HG03159 (cell line): ENCODE results near the gene TOGARAM2.

Experiments used
- ATAC-seq: cut with Tn5 transposase; IDR thresholded peaks from one replicate; pipeline ENCODE4 v1.9.1; 2021; ENCODE audit warnings: mild to moderate bottlenecking, moderate library complexity; ENCODE audit not compliant: unreplicated experiment

The TOGARAM2 gene

DNA sequence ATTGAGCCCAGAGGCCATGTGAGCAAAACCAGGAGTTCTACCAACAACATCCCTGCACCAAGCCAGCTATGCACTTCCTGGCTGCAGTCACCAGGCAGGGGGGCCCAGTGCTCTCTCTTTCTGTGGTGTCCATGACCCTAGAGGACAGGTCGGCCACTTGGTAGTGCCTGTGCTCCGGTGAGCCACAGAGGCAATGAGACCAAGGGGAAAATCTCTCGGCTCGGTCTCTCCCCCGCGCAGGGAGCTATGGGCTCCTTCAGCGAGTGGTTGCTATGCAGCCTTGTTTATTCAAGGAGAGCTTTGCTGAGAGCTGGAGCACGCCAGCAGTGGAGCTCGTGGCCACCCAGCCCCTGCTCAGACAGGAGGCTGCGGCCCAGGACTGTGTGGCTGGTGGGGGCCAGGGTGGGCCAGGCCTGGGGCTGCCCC is at the start of gene TOGARAM2:
Gene TOGARAM2, plus strand, starts transcription at position 283 of the 426 bp plus-strand sequence. CDS start 13,537 bp downstream, outside the sequence.
- no peak for ATAC-seq

DNA sequence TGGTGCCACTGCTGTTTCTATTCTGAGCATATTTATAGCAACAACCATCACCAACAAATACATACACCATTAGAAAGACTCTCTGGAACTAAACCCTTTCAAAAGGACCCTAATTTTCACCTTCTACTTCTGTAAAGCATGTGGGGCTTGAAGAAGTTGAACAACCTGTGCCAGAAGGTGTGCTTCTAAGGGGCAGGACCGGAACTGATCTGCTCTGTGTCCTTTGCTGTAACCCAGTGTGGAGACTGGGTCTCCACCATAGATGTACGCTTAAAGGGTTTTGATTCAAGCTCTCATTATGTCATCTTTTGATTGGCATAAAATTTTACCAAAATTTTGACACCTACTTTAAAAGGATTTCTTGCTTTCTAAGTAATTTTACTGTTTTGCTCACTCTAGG is 46.3 kb upstream of the TOGARAM2 start:
- ATAC-seq, result no peak

DNA sequence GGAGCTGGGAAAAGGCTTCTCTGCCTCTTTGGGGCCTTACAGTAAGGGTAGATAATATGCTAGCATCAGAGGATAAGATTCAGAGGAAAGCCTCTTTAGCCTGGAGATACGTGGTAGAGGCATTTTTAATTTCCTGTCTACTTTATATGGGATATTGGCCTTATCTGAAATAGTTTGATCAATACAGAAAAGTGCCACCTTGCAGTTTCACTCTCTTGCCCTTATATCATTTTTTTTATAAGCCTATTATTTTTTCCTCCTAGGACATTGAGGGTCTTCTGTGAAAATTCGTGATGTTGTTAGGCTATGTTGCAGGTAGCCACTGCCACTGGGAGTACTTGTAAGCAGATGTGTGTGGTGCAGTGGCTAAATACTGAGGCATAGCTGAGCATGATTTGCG is 40.1 kb upstream of the TOGARAM2 start:
- ATAC-seq, result no peak

GRCh38 chr2:28944535-28945248 is 36.4 kb upstream of the TOGARAM2 start:
- no peak for ATAC-seq

DNA sequence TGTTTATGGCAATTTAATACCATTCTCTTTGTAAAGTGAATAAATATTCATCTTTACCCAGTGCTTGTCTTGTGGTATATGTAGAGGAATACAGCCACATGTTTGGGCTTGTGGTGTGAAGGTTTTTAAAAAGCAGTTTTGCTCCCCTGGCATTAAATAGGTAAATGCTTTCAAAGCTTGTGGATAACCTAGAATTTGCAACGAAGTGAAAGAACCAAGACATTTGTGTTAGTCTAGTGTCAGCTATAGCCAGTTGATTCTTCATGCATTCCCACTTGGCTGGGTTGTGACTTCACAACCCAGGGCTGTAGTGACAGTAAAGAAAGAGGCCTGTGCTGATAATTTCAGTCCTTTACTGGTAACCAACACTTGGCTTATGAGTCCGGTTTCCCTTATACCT is 32.9 kb upstream of the TOGARAM2 start:
- ATAC-seq, result no peak

DNA sequence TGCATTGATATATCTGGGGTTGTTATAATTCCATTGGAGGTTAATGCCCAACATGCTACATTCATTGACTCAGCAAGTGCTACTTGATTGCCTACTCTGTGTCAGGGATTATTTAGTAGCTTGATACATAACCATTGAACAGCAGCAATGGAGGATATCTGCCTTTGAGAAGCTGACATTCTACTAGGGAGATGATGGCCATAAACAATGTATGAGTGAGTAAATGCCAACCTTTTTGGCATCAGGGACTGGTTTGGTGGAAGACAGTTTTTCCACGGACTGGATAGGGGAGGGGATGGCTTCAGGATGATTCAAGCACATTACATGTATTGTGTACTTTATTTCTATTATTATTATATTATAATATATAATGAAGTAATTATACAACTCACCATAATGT is 31.9 kb upstream of the TOGARAM2 start:
- ATAC-seq, result no peak

GRCh38 chr2:28949617-28950305 is 31.3 kb upstream of the TOGARAM2 start:
- no peak for ATAC-seq

DNA sequence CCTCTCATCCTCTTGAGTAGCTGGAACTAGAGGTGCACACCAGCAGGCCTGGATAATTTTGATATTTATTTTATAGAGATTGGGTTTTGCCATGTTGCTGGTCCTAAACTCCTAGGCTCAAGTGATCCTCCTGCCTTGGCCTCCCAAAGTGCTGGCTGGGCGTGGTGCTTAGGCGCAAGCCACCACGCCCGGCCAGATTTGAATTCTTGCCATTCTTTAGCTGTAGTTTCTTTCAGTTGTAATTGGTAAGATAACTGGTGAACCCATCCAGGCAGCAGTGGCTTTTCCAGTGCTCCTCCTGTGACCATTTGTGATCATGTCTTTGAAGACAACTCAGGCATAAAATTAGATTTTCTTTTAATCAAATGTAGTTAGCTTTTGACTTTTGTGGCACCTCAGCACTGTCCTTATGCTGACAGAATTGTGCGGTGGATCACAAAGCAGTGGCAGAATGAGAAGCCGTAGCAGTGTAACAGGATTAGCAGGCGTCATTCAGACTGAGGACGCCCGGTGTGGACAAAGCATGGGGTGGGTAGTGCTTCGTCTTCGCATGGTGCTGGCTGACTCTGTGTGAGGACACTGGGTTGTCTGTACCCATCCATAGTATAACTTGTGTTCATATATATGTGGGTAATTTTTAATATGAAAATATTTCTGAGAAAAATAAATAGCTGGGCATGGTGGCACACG is 30.0 kb upstream of the TOGARAM2 start:
- no peak for ATAC-seq

- no peak for ATAC-seq
Observed at GRCh38 chr2:28951910-28952835, 28.9 kb upstream of the TOGARAM2 start.

DNA sequence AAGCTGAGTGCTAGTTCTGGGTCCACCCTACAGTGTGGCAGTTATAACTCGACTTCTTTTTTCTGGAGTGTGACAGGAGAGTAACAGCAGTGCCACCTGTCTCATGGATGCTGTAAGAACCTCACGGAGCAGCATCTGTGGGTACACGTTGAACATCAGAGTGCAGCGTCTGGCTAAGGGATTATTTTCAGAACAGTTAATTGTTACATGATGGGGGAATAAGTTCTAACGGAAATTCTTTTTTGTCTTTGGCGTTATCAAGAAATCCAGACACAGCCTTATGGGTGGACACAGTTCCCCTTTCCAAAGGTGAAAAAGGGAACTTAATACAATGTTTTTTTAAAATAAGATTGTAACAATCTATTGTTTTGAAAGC is 28.3 kb upstream of the TOGARAM2 start:
- ATAC-seq, result no peak

DNA sequence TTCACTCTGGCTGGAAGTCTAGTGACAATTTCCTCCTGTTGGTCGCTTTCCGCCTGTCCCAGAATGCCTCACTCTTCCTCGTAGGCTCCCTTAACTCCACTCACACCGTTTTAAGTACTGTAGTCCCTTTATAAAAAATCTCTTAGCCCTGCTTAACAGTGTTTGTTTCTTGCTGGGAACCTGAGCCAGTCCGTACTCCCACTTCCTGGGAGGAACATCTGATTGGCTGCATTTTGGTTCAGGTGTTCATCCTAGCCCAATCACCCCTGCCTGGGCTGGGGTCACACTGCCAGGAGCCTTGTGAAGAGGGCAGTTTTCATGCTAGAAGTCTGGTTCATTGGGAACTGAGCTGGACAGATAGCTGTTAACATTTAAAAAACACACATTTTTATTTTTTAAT is 25.6 kb upstream of the TOGARAM2 start:
- ATAC-seq, result no peak

GRCh38 chr2:28956415-28956826 is 24.7 kb upstream of the TOGARAM2 start:
- ATAC-seq, result no peak

GRCh38 chr2:28956890-28957289 is 24.2 kb upstream of the TOGARAM2 start:
- ATAC-seq, result no peak

GRCh38 chr2:28958689-28959088 is 22.4 kb upstream of the TOGARAM2 start:
- no peak for ATAC-seq

DNA sequence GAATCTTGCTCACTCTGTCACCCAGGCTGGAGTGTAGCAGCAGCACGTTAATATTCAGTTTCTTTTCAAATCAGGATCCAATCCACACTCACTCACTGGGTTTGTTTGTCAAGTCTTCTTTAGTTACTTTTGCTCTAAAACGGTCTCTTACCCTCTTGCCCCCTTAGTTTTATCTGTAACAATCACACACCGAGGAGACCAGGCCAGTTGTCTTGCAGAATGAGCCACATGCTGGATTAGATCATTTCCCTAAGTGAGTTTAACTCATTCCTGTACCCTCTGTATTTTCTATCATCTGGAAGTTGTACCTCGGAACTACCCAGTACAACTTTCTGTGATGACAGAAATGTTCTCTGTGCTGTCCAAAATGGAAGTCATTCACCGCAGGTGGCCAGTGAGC is 20.7 kb upstream of the TOGARAM2 start:
- ATAC-seq, result no peak

- ATAC-seq, result no peak
Observed at GRCh38 chr2:28962505-28962904, 18.6 kb upstream of the TOGARAM2 start.

DNA sequence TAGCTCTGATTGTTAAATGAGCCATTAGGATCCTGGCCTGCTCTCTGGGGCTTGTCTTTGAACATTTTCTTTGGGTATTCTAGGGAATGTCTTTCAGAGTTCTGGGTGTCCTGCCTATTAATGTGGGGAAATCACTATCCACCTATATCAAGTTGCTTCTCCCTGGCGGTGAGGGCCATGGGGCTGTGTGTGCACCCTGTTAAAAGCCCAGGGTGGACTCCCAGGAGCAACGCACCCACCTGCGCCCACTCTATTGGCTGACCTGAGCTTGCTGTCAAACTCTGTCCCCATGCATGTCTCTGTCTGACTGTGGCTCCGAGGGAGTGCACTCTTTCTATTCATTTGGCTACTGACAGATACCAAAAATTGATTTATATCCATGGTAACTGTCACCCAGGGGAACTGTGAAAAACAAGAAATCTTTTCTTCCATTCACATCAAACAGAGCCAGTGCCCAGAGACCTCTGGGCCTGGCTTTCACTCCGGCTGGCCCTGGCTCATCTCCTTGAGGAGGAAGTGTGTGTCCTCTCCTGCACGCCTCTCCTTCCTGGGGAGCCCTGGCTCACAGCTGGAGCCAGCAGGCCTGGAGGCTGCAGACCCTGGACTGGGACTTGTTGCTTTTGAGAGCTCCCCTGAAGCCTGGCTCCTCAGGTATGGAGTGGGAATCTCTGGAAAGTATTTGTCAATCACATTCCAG is 10.5 kb upstream of the TOGARAM2 start:
- ATAC-seq, result no peak

DNA sequence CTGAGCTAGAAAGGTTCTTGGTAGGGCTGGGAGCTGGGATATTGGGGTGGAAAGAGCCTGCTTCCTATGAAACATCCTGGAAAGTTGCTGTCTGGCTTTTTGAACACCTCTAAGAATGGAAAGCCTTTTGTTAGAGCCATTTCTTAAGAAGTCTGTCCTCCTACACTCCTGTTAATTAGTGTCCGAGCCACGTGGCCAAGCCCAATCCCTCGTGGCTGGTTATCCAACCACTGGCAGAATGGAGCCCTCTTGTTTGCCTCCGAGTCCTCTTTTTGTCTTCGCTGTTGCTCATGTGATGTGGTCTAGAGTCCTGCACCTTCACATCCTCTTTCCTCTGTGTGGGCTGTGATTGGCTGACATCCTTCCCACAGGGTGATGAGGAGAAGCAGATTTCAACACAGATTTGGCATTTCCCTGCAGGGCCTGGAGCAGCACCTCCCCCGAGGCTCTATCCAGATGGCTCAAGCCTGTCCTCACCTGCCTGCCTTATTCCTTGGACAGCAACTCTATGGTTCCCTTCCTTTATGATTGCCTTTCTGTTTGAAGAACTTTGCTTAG is 8.2 kb upstream of the TOGARAM2 start:
- no peak for ATAC-seq

DNA sequence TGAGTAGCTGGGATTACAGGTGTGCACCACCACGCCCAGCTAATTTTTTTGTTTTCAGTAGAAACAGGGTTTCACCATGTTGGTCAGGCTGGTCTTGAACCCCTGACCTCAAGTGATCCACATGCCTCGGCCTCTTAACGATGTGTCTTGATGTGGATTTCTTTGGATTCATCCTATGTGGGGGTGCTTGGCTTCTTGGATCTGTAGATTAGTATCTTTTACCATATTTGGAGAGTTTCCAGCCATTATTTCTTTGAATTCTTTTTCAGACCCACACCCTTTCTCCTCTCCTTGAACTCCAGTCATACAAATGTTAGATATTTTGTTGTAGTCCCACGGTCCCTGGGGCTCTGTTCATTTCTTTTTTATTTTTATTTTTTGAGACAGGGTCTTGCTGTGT is 6.8 kb upstream of the TOGARAM2 start:
- no peak for ATAC-seq

- no peak for ATAC-seq
Observed at GRCh38 chr2:28975671-28976070, 5.4 kb upstream of the TOGARAM2 start.
